GM12878 (cell line): ENCODE measurements around the gene FOSB. TPM values are rescaled to one million over a fixed set of nuclear protein-coding genes. Genes with fewer than 3 reads are reported as not detected.

Experiments used
- ATAC-seq: fragments of 200-7000 bp; cut with Tn5 transposase; 3 replicates; pipeline ENCODE4 v1.9.1; 2020; ENCODE audit warnings: mild to moderate bottlenecking, moderate library complexity
- BruUV-seq: library from RNA; stranded (reverse); fragments of 400-500 nt; replicated peaks from 2 replicates; lab custom pipeline; 2021; lab: Mats Ljungman, UMichigan
- CTCF ChIA-PET: fragments of 300-600 bp; sonication (Branson Sonifier 250); formaldehyde crosslinking; extraction: SDS; loops from one replicate; lab custom pipeline; 2021; ENCODE audit warnings: inconsistent platforms; lab: Yijun Ruan, JAX
- POLR2A ChIA-PET: fragments of 350-600 bp; formaldehyde crosslinking; extraction: SDS; loops from one replicate; lab custom pipeline; 2021; ENCODE audit warnings: inconsistent platforms; lab: Charles Lee
- RAD21 ChIA-PET: fragments of 300-600 bp; sonication (Branson Sonifier 250); formaldehyde crosslinking; loops from one replicate; lab custom pipeline; 2023; ENCODE audit warnings: antibody characterized with exemption; ENCODE audit not compliant: unreplicated experiment; lab: Charles Lee
- SMC1A ChIA-PET: fragments of 300-600 bp; sonication (Branson Sonifier 250); formaldehyde crosslinking; loops from one replicate; lab custom pipeline; 2023; ENCODE audit not compliant: unreplicated experiment, uncharacterized antibody; lab: Charles Lee
- DNase-seq: peaks from one replicate; pipeline ENCODE4 v3.0.0-alpha.2; 2011; ENCODE audit warnings: low read depth, low spot score
- FAIRE-seq: peaks from 3 replicates; lab custom pipeline; 2011; peaks lifted over from hg19 to GRCh38; lab: Jason Lieb, UNC
- H2AFZ ChIP-seq: 2 replicates; pipeline ENCODE4 v1.6.0; 2011; ENCODE audit warnings: low read depth, low read length, control low read depth; ENCODE audit not compliant: control insufficient read depth
- H3K27ac ChIP-seq: 2 replicates; pipeline ENCODE4 v1.5.1; 2011; ENCODE audit warnings: control low read depth; ENCODE audit not compliant: control insufficient read depth, insufficient read depth
- H3K27me3 ChIP-seq, 2 experiments: replicated peaks in 1 of 2; 2 replicates each; pipeline versions ENCODE4 v1.6.0 to v1.6.1; 2011; ENCODE audit warnings: low read length in 1 of 2; ENCODE audit not compliant: control insufficient read depth in 2 of 2, insufficient read depth in 2 of 2
- H3K36me3 ChIP-seq, 2 experiments: 2 replicates each; pipeline ENCODE4 v1.5.1; 2011; ENCODE audit warnings: low read length in 1 of 2; ENCODE audit not compliant: control insufficient read depth in 2 of 2, insufficient read depth in 2 of 2
- H3K4me1 ChIP-seq: 2 replicates; pipeline ENCODE4 v1.6.1; 2011; ENCODE audit warnings: mild to moderate bottlenecking, low read length, moderate library complexity, mixed read lengths; ENCODE audit not compliant: control insufficient read depth, insufficient read depth
- H3K4me2 ChIP-seq: 2 replicates; pipeline ENCODE4 v1.6.0; 2011; ENCODE audit warnings: control low read depth; ENCODE audit not compliant: control insufficient read depth, insufficient read depth
- H3K4me3 ChIP-seq: fragments of 200-600 bp; sonication (generic); 2 replicates; pipeline ENCODE4 v1.5.1; 2016
- H3K79me2 ChIP-seq: 2 replicates; pipeline ENCODE4 v1.6.0; 2011; ENCODE audit warnings: low read length; ENCODE audit not compliant: control insufficient read depth, insufficient read depth
- H3K9ac ChIP-seq: 2 replicates; pipeline ENCODE4 v1.8.0; 2011; ENCODE audit warnings: low read length, control low read depth, mixed read lengths; ENCODE audit not compliant: control insufficient read depth, insufficient read depth
- H3K9me3 ChIP-seq: replicated peaks from 3 replicates; pipeline ENCODE4 v1.5.1; 2011; ENCODE audit warnings: mild to moderate bottlenecking, low read length; ENCODE audit not compliant: control insufficient read depth, insufficient read depth
- H4K20me1 ChIP-seq: 2 replicates; pipeline ENCODE4 v1.6.0; 2011; ENCODE audit not compliant: control insufficient read depth, insufficient read depth
- BACH1 ChIP-seq: fragments of 450-650 bp; IDR thresholded peaks from 2 replicates; pipeline ENCODE4 v1.6.1; 2017; ENCODE audit warnings: mild to moderate bottlenecking, borderline replicate concordance
- BHLHE40 ChIP-seq, 2 experiments: fragments of 450-650 bp in 1 of 2; IDR thresholded peaks; 2 replicates each; pipeline ENCODE4 v1.6.1; 2011 to 2017; ENCODE audit warnings: low read depth in 2 of 2, borderline replicate concordance in 1 of 2, improper control_type of control experiment in 1 of 2, low read length in 1 of 2, mild to moderate bottlenecking in 1 of 2
- CEBPB ChIP-seq, 2 experiments: fragments of 150-350 bp in 1 of 2; IDR thresholded peaks; 2 replicates each; pipeline ENCODE4 v1.6.1; 2012 to 2014; ENCODE audit warnings: low read depth in 2 of 2, low read length in 2 of 2, borderline replicate concordance in 1 of 2, inconsistent platforms in 1 of 2
- CTCF ChIP-seq, 3 experiments: IDR thresholded peaks in 2 of 3; conservative IDR thresholded peaks in 1 of 3; 2 replicates each; pipeline ENCODE4 v1.5.1; 2011; ENCODE audit warnings: low read depth in 3 of 3, low read length in 3 of 3, mild to moderate bottlenecking in 3 of 3, control low read depth in 2 of 3, moderate library complexity in 2 of 3, inconsistent platforms in 1 of 3, mixed read lengths in 1 of 3; ENCODE audit not compliant: control insufficient read depth in 2 of 3, insufficient read depth in 1 of 3; ENCODE audit errors: extremely low read depth in 1 of 3
- EGR1 ChIP-seq, 2 experiments: IDR thresholded peaks; 1 replicate in 1 of 2; 2 replicates in 1 of 2; pipeline ENCODE4 v1.6.1; 2011 to 2012; ENCODE audit warnings: low read depth in 2 of 2, low read length in 2 of 2, borderline replicate concordance in 1 of 2, mild to moderate bottlenecking in 1 of 2, moderate library complexity in 1 of 2
- ETV6 ChIP-seq, 2 experiments: fragments of 450-650 bp in 1 of 2; IDR thresholded peaks in 1 of 2; conservative IDR thresholded peaks in 1 of 2; 2 replicates each; pipeline ENCODE4 v1.6.1; 2014; ENCODE audit warnings: antibody characterized with exemption in 1 of 2, borderline replicate concordance in 1 of 2, low read depth in 1 of 2, mild to moderate bottlenecking in 1 of 2, moderate library complexity in 1 of 2
- HCFC1 ChIP-seq: fragments of 150-350 bp; IDR thresholded peaks from 2 replicates; pipeline ENCODE4 v1.6.1; 2014; ENCODE audit warnings: low read length
- IRF4 ChIP-seq: IDR thresholded peaks from 2 replicates; pipeline ENCODE4 v1.6.1; 2011; ENCODE audit warnings: low read depth, low read length
- MYB ChIP-seq: fragments of 150-350 bp; IDR thresholded peaks from 2 replicates; pipeline ENCODE4 v1.6.1; 2014; ENCODE audit warnings: mild to moderate bottlenecking, low read depth, low read length, borderline replicate concordance
- NRF1 ChIP-seq: conservative IDR thresholded peaks from 2 replicates; pipeline ENCODE4 v1.6.1; 2011; ENCODE audit warnings: mild to moderate bottlenecking, low read depth, low read length, improper control_type of control experiment
- POLR2AphosphoS5 ChIP-seq: IDR thresholded peaks from 2 replicates; pipeline ENCODE4 v1.6.1; 2011; ENCODE audit warnings: mild to moderate bottlenecking, low read length, inconsistent platforms
- RAD21 ChIP-seq: IDR thresholded peaks from 2 replicates; pipeline ENCODE4 v1.6.1; 2011; ENCODE audit warnings: mild to moderate bottlenecking, low read depth, low read length, moderate library complexity; ENCODE audit not compliant: insufficient read depth
- RB1 ChIP-seq: fragments of 450-650 bp; formaldehyde crosslinking; IDR thresholded peaks from 2 replicates; pipeline ENCODE4 v1.6.1; 2017; ENCODE audit warnings: mild to moderate bottlenecking, borderline replicate concordance
- RELA ChIP-seq: fragments of 450-650 bp; IDR thresholded peaks from 2 replicates; pipeline ENCODE4 v1.8.0; 2014; ENCODE audit warnings: borderline replicate concordance; ENCODE audit not compliant: partially characterized antibody
- RELB ChIP-seq: fragments of 450-650 bp; IDR thresholded peaks from 2 replicates; pipeline ENCODE4 v1.6.1; 2017; ENCODE audit warnings: low read depth, mild to moderate bottlenecking, moderate library complexity
- RUNX3 ChIP-seq: IDR thresholded peaks from 2 replicates; pipeline ENCODE4 v1.6.1; 2012; ENCODE audit warnings: low read length, inconsistent platforms
- SREBF1 ChIP-seq: IDR thresholded peaks from 2 replicates; pipeline ENCODE4 v1.6.1; 2012; ENCODE audit warnings: mild to moderate bottlenecking, low read length
- TARDBP ChIP-seq: IDR thresholded peaks from 2 replicates; pipeline ENCODE4 v1.6.1; 2016; ENCODE audit warnings: borderline replicate concordance
- TBL1XR1 ChIP-seq: IDR thresholded peaks from 2 replicates; pipeline ENCODE4 v1.6.1; 2012; ENCODE audit warnings: low read depth, low read length, improper control_type of control experiment
- TCF7 ChIP-seq: IDR thresholded peaks from 2 replicates; pipeline ENCODE4 v1.6.1; 2014; ENCODE audit warnings: antibody characterized with exemption, borderline replicate concordance
- WGBS: methylation state at CpG from one replicate; pipeline ENCODE4 v1.1.6; 2016; ENCODE audit warnings: low lambda C conversion rate; ENCODE audit not compliant: insufficient replicate concordance, insufficient coverage; ENCODE audit errors: missing lambda C conversion rate; 5-methylcytosine and 5-hydroxymethylcytosine counted together
- in situ Hi-C: fragments of 300-500 bp; cut with MboI; formaldehyde crosslinking; loops from 9 replicates; pipeline ENCODE4 v1.14.3; 2018; ENCODE audit warnings: mixed read lengths
- intact Hi-C: fragments of 100-400 bp; cut with micrococcal nuclease; formaldehyde crosslinking; loops from one replicate; pipeline ENCODE4 v1.14.2; 2022; ENCODE audit not compliant: unreplicated experiment
- polyA plus RNA-seq, 11 experiments: library from polyadenylated mRNA; depleted of rRNA in 4 of 11; unstranded in 6 of 11; stranded (reverse) in 5 of 11; fragments of >200 nt; fragmentation: Nextera tagmentation in 4 of 11; fragmentation: Illumina TruSeq in 1 of 11; extraction: Ambion mirVana in 4 of 11; extraction: Trizol in 1 of 11; gene quantifications; 1 replicate in 1 of 11; 2 replicates in 10 of 11; pipeline versions ENCODE4 v1.2.1 to v1.2.3, GENCODE V29; 2011 to 2016; ENCODE audit warnings: inconsistent platforms in 2 of 11, missing spikeins in 2 of 11, low read depth in 1 of 11
- total RNA-seq, 4 experiments: library from RNA; depleted of rRNA in 3 of 4; stranded (reverse); fragments of >200 nt in 3 of 4; fragmentation: Illumina TruSeq in 1 of 4; extraction: Trizol in 1 of 4; gene quantifications; 2 replicates each; pipeline versions ENCODE4 v1.2.1 to v1.2.3, GENCODE V29; 2013 to 2021

FOSB gene
- total and polyA plus RNA-seq, 10 of the 15 experiments (the other 5 are each of a cell fraction or from before 2014, with no cell fraction given), result 0.06 to 0.56 (median 0.26) TPM

- Histone ChIP-seq H3K4me1 (peaks cover 10% of the 10 kb centered on the region; the same call in 1 of the 2 replicates), H3K4me3 (no peak overlapping the region), H3K27me3 (no peaks in the 10 kb centered on the region), H3K79me2 (no peaks in the 10 kb centered on the region), H3K27ac (no peak overlapping the region), H3K36me3 (peaks cover 34 to 39% of the 10 kb centered on the region in 2 experiments), H3K9ac (no peak overlapping the region), H3K9me3 (no peaks in the 10 kb centered on the region), H3K4me2 (no peak overlapping the region), H4K20me1 (peaks cover 5% of the 10 kb centered on the region), H2AFZ (no peak overlapping the region)
- peak; percentile 87 for FAIRE-seq
- in situ Hi-C loops, result loop anchor here (10.0 kb wide), 1 partner anchor 121 kb away; no protein-coding TSS in a partner anchor
- DNase-seq, result peak; percentile 57
- BruUV-seq, result no TSS peak
- RAD21 ChIA-PET, result interaction anchor here (0.9 kb wide), 1 partner anchor 45 kb away, joined by 3 read pairs; no protein-coding TSS in a partner anchor
- CTCF ChIA-PET, result interaction anchor here (0.8 to 3.0 kb wide), 4 partner anchors 34 to 120 kb away, joined by 4 to 11 read pairs (median 5); no protein-coding TSS in a partner anchor
- 49% methylated on average over 9 of the region's 9 CpGs for WGBS
- POLR2A ChIA-PET, result no interaction called here
- SMC1A ChIA-PET, result interaction anchor here (0.9 to 1.1 kb wide), 2 partner anchors 13 to 34 kb away, joined by 3 read pairs; no protein-coding TSS in a partner anchor
- peak; percentile 96 for ATAC-seq
- intact Hi-C loops, result loop anchor here (1.0 to 5.0 kb wide), 2 partner anchors 39 to 120 kb away; no protein-coding TSS in a partner anchor
- TF ChIP-seq HCFC1 (peak; percentile 95), CTCF (IDR thresholded peaks at IDR 0.05 in 2 of 3, conservative IDR thresholded peaks at IDR 0.05 in 1 of 3; ENCODE audit: control insufficient read depth in 2 of 3, extremely low read depth in 1 of 3, insufficient read depth in 1 of 3, low read depth in 3 of 3, low read length in 3 of 3) (peak; percentile 82 to 98 (median 90)), MYB (no peak), POLR2AphosphoS5 (no peak; the same call in 1 of the 2 replicates), RB1 (no peak; the same call in 1 of the 2 replicates), ETV6 (conservative IDR thresholded peaks at IDR 0.05 in 1 of 2, IDR thresholded peaks at IDR 0.05 in 1 of 2; ENCODE audit: borderline replicate concordance in 1 of 2, low read depth in 1 of 2) (no peak), BACH1 (0 out of 2 replicates have a peak, but pooled peaks have one; percentile 18), RAD21 (peak; percentile 67), CEBPB (IDR thresholded peaks at IDR 0.05; ENCODE audit: borderline replicate concordance in 1 of 2, low read depth in 2 of 2, low read length in 2 of 2) (no peak), TBL1XR1 (no peak), TCF7 (no peak), RELB (no peak), RELA (peak; percentile 8), IRF4 (peak; percentile 58; the same call in 1 of the 2 replicates), NRF1 (no peak), EGR1 (IDR thresholded peaks at IDR 0.05; ENCODE audit: borderline replicate concordance in 1 of 2, low read depth in 2 of 2, low read length in 2 of 2) (no peak; a peak in 1 of 3 replicates), SREBF1 (peak; percentile 65; the same call in 1 of the 2 replicates), BHLHE40 (IDR thresholded peaks at IDR 0.05; ENCODE audit: borderline replicate concordance in 1 of 2, low read depth in 2 of 2, low read length in 1 of 2) (peak; percentile 37 to 69; a peak in 3 of 4 replicates), TARDBP (peak; percentile 63; the same call in 1 of the 2 replicates), RUNX3 (peak; percentile 49)
Measured at GRCh38 chr19:45523642-45524256, 56.0 kb downstream of the FOSB start.
